ENCODE measurements around the gene KANK4.

DNA sequence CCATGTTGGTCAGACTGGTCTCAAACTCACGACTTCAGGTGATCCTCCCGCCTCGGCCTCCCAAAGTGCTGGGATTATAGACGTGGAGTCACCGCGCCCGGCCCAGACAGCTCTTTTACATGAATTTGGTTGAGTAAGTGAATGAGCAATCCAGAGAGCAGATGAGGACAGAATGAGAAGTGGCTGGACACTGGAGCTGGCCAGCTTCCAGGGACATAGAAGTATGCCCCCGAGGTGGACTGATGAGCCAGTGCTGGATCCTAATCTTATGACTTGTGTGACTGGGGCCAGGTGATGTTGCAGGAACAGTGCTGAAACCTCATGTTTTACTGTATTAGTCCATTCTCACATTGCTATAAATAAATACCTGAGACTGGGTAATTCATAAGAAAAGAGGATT is 35.9 kb upstream of the KANK4 start:
- no peak for TF ChIP-seq POLR2A (IDR thresholded peaks at IDR 0.05)
- TF ChIP-seq, protein P1, sequence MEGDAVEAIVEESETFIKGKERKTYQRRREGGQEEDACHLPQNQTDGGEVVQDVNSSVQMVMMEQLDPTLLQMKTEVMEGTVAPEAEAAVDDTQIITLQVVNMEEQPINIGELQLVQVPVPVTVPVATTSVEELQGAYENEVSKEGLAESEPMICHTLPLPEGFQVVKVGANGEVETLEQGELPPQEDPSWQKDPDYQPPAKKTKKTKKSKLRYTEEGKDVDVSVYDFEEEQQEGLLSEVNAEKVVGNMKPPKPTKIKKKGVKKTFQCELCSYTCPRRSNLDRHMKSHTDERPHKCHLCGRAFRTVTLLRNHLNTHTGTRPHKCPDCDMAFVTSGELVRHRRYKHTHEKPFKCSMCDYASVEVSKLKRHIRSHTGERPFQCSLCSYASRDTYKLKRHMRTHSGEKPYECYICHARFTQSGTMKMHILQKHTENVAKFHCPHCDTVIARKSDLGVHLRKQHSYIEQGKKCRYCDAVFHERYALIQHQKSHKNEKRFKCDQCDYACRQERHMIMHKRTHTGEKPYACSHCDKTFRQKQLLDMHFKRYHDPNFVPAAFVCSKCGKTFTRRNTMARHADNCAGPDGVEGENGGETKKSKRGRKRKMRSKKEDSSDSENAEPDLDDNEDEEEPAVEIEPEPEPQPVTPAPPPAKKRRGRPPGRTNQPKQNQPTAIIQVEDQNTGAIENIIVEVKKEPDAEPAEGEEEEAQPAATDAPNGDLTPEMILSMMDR (IDR thresholded peaks at IDR 0.05) = no peak
